Testis (tissue), 2 donors: ENCODE measurements around the gene BLVRB.

Source experiments
- CTCF ChIP-seq, 3 experiments: fragments of 450-650 bp in 2 of 3; fragments of 200-600 bp in 1 of 3; sonication (generic) in 1 of 3; IDR thresholded peaks; one replicate each; pipeline ENCODE4 v1.5.1; 2016 to 2019; ENCODE audit warnings: antibody characterized with exemption in 3 of 3, mild to moderate bottlenecking in 2 of 3, moderate library complexity in 1 of 3
- POLR2A ChIP-seq: fragments of 450-650 bp; IDR thresholded peaks from one replicate; pipeline ENCODE4 v1.6.1; 2017; ENCODE audit warnings: antibody characterized with exemption, mild to moderate bottlenecking, moderate library complexity

GRCh38 chr19:40513741-40514315 lies 48.3 kb upstream of the BLVRB start:
- TF ChIP-seq CTCF (IDR thresholded peaks at IDR 0.05) (no peak), POLR2A (no peak)
